Mesenchymal stem cell (in vitro differentiated cells and primary cell): ENCODE results near the gene CD248.

Source experiments
- DNase-seq: peaks from one replicate; pipeline ENCODE4 v3.0.0-alpha.2; 2013
- H2AFZ ChIP-seq: one replicate; pipeline ENCODE4 v1.6.1; 2013; ENCODE audit warnings: low read depth, mild to moderate bottlenecking, control low read depth, inconsistent platforms, low read length, moderate library complexity
- H2AK5ac ChIP-seq: 2 replicates; pipeline ENCODE4 v1.6.1; 2013; ENCODE audit warnings: low read length, moderate library complexity, mild to moderate bottlenecking, inconsistent platforms; ENCODE audit not compliant: severe bottlenecking
- H2BK120ac ChIP-seq: one replicate; pipeline ENCODE4 v1.6.1; 2013; ENCODE audit warnings: low read depth, mild to moderate bottlenecking, inconsistent platforms, low read length, moderate library complexity
- H2BK12ac ChIP-seq, 2 experiments: one replicate each; pipeline ENCODE4 v1.6.1; 2013; ENCODE audit warnings: inconsistent platforms in 2 of 2, low read length in 2 of 2, mild to moderate bottlenecking in 2 of 2, moderate library complexity in 2 of 2, control low read depth in 1 of 2
- H2BK15ac ChIP-seq: one replicate; pipeline ENCODE4 v1.6.1; 2013; ENCODE audit warnings: mild to moderate bottlenecking, low read depth, inconsistent platforms; ENCODE audit not compliant: poor library complexity, severe bottlenecking
- H2BK5ac ChIP-seq: 2 replicates; pipeline ENCODE4 v1.6.1; 2013; ENCODE audit warnings: low read depth, mild to moderate bottlenecking, low read length, control low read depth, inconsistent platforms; ENCODE audit not compliant: poor library complexity, severe bottlenecking
- H3K14ac ChIP-seq, 2 experiments: one replicate each; pipeline ENCODE4 v1.6.1; 2013; ENCODE audit warnings: inconsistent platforms in 2 of 2, low read length in 2 of 2, control low read depth in 1 of 2, mild to moderate bottlenecking in 1 of 2, moderate library complexity in 1 of 2
- H3K18ac ChIP-seq, 2 experiments: one replicate each; pipeline ENCODE4 v1.6.1; 2013; ENCODE audit warnings: inconsistent platforms in 2 of 2, low read length in 2 of 2, control low read depth in 1 of 2, low read depth in 1 of 2, mild to moderate bottlenecking in 1 of 2
- H3K23ac ChIP-seq, 2 experiments: one replicate each; pipeline ENCODE4 v1.6.1; 2013; ENCODE audit warnings: inconsistent platforms in 2 of 2, low read length in 2 of 2, mild to moderate bottlenecking in 2 of 2, moderate library complexity in 2 of 2, control low read depth in 1 of 2
- H3K27ac ChIP-seq: 2 replicates; pipeline ENCODE4 v1.5.1; 2013; ENCODE audit warnings: mild to moderate bottlenecking, moderate library complexity, low read length, control low read depth, inconsistent platforms; ENCODE audit not compliant: poor library complexity, severe bottlenecking
- H3K27me3 ChIP-seq, 2 experiments: 2 replicates each; pipeline versions ENCODE4 v1.6.1 to v1.7.0; 2013; ENCODE audit warnings: low read length in 2 of 2, mild to moderate bottlenecking in 2 of 2, moderate library complexity in 2 of 2, control low read depth in 1 of 2, inconsistent platforms in 1 of 2; ENCODE audit not compliant: control insufficient read depth in 1 of 2, insufficient read depth in 1 of 2
- H3K36me3 ChIP-seq, 2 experiments: 2 replicates each; pipeline versions ENCODE4 v1.6.1 to v1.7.0; 2013; ENCODE audit warnings: low read length in 2 of 2, control low read depth in 1 of 2, inconsistent platforms in 1 of 2, low read depth in 1 of 2, mild to moderate bottlenecking in 1 of 2; ENCODE audit not compliant: insufficient read depth in 2 of 2, control insufficient read depth in 1 of 2
- H3K4ac ChIP-seq, 2 experiments: one replicate each; pipeline ENCODE4 v1.6.1; 2013; ENCODE audit warnings: inconsistent platforms in 2 of 2, low read length in 2 of 2, mild to moderate bottlenecking in 2 of 2, moderate library complexity in 2 of 2, control low read depth in 1 of 2, low read depth in 1 of 2
- H3K4me1 ChIP-seq: 2 replicates; pipeline ENCODE4 v1.6.1; 2013; ENCODE audit warnings: low read depth, low read length, control low read depth; ENCODE audit not compliant: control insufficient read depth, insufficient read depth
- H3K4me2 ChIP-seq: 2 replicates; pipeline ENCODE4 v1.6.1; 2013; ENCODE audit warnings: low read length, mild to moderate bottlenecking, inconsistent platforms; ENCODE audit not compliant: poor library complexity, severe bottlenecking
- H3K4me3 ChIP-seq, 2 experiments: 2 replicates each; pipeline versions ENCODE4 v1.5.1 to v1.7.0; 2013; ENCODE audit warnings: low read length in 2 of 2, mild to moderate bottlenecking in 2 of 2, control low read depth in 1 of 2, low read depth in 1 of 2; ENCODE audit not compliant: insufficient read depth in 1 of 2
- H3K79me1 ChIP-seq: replicated peaks from 2 replicates; pipeline ENCODE4 v1.6.1; 2013; ENCODE audit warnings: mild to moderate bottlenecking, control low read depth, low read length, inconsistent platforms; ENCODE audit not compliant: poor library complexity, severe bottlenecking
- H3K9ac ChIP-seq: 2 replicates; pipeline ENCODE4 v1.7.0; 2013; ENCODE audit warnings: mild to moderate bottlenecking, low read length, moderate library complexity
- H3K9me3 ChIP-seq: 2 replicates; pipeline ENCODE4 v1.7.0; 2013; ENCODE audit warnings: mild to moderate bottlenecking, low read length; ENCODE audit not compliant: control insufficient read depth
- H4K8ac ChIP-seq: one replicate; pipeline ENCODE4 v1.6.1; 2013; ENCODE audit warnings: inconsistent platforms, mild to moderate bottlenecking, low read length, moderate library complexity
- H4K91ac ChIP-seq: one replicate; pipeline ENCODE4 v1.6.1; 2013; ENCODE audit warnings: mild to moderate bottlenecking, low read length, inconsistent platforms
- WGBS: methylation state at CpG from one replicate; pipeline ENCODE4 v1.1.7; 2013; ENCODE audit warnings: mixed read lengths; 5-methylcytosine and 5-hydroxymethylcytosine counted together

CD248 gene

DNA sequence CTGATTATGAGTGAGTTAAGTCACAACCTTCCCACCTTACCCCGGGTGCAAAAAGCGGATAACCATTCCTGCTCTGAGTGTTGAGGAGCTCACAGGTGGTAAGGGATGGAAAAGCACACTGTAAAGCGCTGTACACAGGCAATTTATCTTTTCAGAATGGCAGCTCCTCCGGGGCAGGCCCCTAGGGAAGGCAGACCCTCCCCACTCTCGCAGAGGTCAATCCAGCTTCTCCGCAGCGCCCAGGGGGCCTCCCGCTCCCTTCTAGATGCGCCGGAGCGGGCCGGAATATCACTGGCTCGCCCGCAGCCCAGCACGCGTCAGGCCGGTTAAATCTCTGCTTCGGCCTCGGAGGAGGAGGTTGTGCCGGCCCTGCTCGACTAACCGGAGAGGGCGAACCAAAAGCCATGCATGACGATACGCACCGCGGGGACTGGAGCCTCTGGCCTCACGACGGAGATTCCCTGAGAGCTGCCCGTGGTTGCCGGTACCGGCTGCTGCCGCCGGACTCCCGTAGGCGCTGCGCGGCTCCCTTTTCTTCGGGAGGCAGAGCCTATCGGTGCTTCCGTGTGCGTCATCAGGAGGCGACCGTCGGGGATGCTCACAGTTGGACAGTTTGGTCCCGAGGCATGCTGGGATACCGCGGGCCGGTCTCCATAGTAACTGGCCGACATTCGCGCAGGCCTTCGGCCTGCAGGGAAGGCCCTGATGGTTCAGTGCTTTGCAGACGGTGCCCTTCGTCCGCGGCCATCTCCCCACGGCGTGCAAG lies 27.9 kb upstream of the CD248 start, which contains the start of gene BRMS1:
Gene BRMS1 (minus strand): TSS at position 555 of the 766 bp plus-strand sequence. CDS start 2,870 bp downstream, outside the sequence.
- H2BK5ac ChIP-seq = no peak within 1 kb of the TSS
- peak; percentile 98 for DNase-seq
- H3K9me3 ChIP-seq = no peaks in the 10 kb centered on the region
- H3K4me1 ChIP-seq = peaks cover 37% of the 10 kb centered on the region
- H2AFZ ChIP-seq = peak within 1 kb of the TSS; percentile 67
- H2AK5ac ChIP-seq = peak within 1 kb of the TSS; percentile 87
- peak within 1 kb of the TSS; percentile 98 for H3K9ac ChIP-seq
- peak within 1 kb of the TSS; percentile 69 for H3K27ac ChIP-seq
- H3K36me3 ChIP-seq = peaks cover 26 to 34% of the 10 kb centered on the region in 2 experiments
- H3K23ac ChIP-seq = no peak within 1 kb of the TSS
- H2BK120ac ChIP-seq = no peak within 1 kb of the TSS
- H2BK15ac ChIP-seq = no peak within 1 kb of the TSS
- H4K8ac ChIP-seq = peak within 1 kb of the TSS; percentile 99
- H2BK12ac ChIP-seq = no peak within 1 kb of the TSS
- peak within 1 kb of the TSS; percentile 68 to 71 for H3K4ac ChIP-seq
- WGBS = under 1% methylated on average over 59 of the region's 59 CpGs
- peak within 1 kb of the TSS; percentile 75 to 87 for H3K18ac ChIP-seq
- H3K79me1 ChIP-seq = peaks cover 35% of the 10 kb centered on the region
- peak within 1 kb of the TSS; percentile 63 for H4K91ac ChIP-seq
- H3K27me3 ChIP-seq = no peaks in the 10 kb centered on the region
- H3K4me2 ChIP-seq = peak within 1 kb of the TSS; percentile 90
- peak within 1 kb of the TSS in 1 of 2 experiments; percentile 68 for H3K14ac ChIP-seq
- peak within 1 kb of the TSS; percentile 94 to 95 for H3K4me3 ChIP-seq

DNA sequence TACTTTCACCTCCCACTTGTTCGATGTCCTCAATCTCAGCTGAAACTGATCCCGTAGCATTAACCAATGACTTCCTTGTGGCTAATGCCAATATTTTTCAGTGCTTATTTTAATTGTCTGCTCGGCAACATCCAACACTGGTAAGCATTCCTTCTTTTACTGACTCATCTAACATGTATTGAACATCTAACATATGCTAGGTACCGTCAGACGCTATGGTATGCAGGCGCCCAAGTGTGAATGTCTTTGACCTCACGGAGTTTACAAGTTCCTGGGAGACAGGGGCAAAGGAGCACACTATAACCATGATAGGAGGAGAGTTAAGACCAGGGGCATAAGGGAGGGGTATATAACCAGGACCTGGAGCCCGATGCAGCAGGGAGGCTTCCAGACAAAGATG lies 26.3 kb upstream of the CD248 start:
- H3K18ac ChIP-seq = no peak overlapping the region
- H4K91ac ChIP-seq = no peak overlapping the region
- H2AK5ac ChIP-seq = no peak overlapping the region
- no peak overlapping the region for H2BK5ac ChIP-seq
- H3K27me3 ChIP-seq = no peaks in the 10 kb centered on the region
- peak overlapping the region; percentile 98 for H3K9ac ChIP-seq
- H3K4ac ChIP-seq = no peak overlapping the region
- H3K4me1 ChIP-seq = peaks cover 50% of the 10 kb centered on the region
- no peak for DNase-seq
- H3K4me2 ChIP-seq = peak overlapping the region; percentile 87
- peaks cover 42 to 47% of the 10 kb centered on the region in 2 experiments for H3K36me3 ChIP-seq
- peaks cover 41% of the 10 kb centered on the region for H3K79me1 ChIP-seq
- no peaks in the 10 kb centered on the region for H3K9me3 ChIP-seq
- H2BK120ac ChIP-seq = no peak overlapping the region
- no peak overlapping the region for H2AFZ ChIP-seq
- H3K14ac ChIP-seq = no peak overlapping the region
- no peak overlapping the region for H3K4me3 ChIP-seq
- H2BK15ac ChIP-seq = no peak overlapping the region
- H4K8ac ChIP-seq = no peak overlapping the region
- no peak overlapping the region for H3K23ac ChIP-seq
- H2BK12ac ChIP-seq = no peak overlapping the region
- WGBS = 91% methylated on average over 8 of the region's 8 CpGs
- peak overlapping the region; percentile 71 for H3K27ac ChIP-seq

DNA sequence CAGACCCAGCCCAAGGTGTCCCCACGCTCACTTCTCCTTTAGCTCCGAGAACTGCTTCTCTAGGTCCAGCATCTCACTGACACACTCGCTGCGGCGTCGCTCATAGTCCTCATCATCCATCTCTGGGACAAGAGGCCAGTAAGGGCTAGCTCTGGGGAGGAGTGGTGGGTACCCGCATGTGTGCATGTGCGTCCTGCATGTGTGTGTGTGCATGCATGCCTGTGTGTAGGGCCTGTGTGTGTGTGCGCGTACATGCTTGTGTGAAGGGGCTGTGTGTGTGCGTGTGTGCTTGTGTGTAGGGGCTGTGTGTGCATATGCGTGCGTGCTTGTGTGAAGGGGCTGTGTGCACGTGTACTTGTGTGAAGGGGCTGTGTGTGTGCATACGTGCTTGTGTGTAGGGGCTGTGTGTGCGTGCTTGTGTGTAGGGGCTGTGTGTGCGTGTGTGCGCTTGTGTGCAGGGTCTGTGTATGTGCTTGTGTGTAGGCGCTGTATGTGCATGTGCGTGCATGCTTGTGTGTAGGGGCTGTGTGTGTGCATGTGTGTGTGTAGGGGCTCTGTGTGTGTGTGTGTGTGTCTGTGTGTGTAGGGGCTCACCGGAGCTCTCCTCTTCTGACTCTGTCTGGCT lies 24.8 kb upstream of the CD248 start:
- H3K79me1 ChIP-seq = peaks cover 39% of the 10 kb centered on the region
- no peak overlapping the region for H3K4ac ChIP-seq
- peaks cover 59% of the 10 kb centered on the region for H3K4me1 ChIP-seq
- H3K4me3 ChIP-seq = peak overlapping the region in 1 of 2 experiments; percentile 24
- H3K14ac ChIP-seq = no peak overlapping the region
- H3K27ac ChIP-seq = no peak overlapping the region
- H3K36me3 ChIP-seq = peaks cover 47 to 52% of the 10 kb centered on the region in 2 experiments
- H2BK15ac ChIP-seq = no peak overlapping the region
- DNase-seq = no peak
- no peak overlapping the region for H3K4me2 ChIP-seq
- no peak overlapping the region for H3K23ac ChIP-seq
- no peak overlapping the region for H2BK12ac ChIP-seq
- no peaks in the 10 kb centered on the region for H3K27me3 ChIP-seq
- no peak overlapping the region for H2BK120ac ChIP-seq
- no peaks in the 10 kb centered on the region for H3K9me3 ChIP-seq
- no peak overlapping the region for H2AK5ac ChIP-seq
- 95% methylated on average over 18 of the region's 21 CpGs for WGBS
- no peak overlapping the region for H2AFZ ChIP-seq
- H3K18ac ChIP-seq = no peak overlapping the region
- no peak overlapping the region for H2BK5ac ChIP-seq
- no peak overlapping the region for H4K91ac ChIP-seq
- no peak overlapping the region for H3K9ac ChIP-seq
- H4K8ac ChIP-seq = peak overlapping the region; percentile 16
